H1 (cell line): ENCODE data around the gene SGMS2. TPM values are rescaled to one million over a fixed set of nuclear protein-coding genes. Genes with fewer than 3 reads are reported as not detected.

ENCODE experiments used
- CTCF ChIA-PET: fragments of 300-600 bp; sonication (Branson Sonifier 250); formaldehyde crosslinking; loops from one replicate; lab custom pipeline; 2021; ENCODE audit not compliant: partially characterized antibody; lab: Charles Lee
- POLR2A ChIA-PET: fragments of 300-600 bp; sonication (Branson Sonifier 250); formaldehyde crosslinking; loops from one replicate; lab custom pipeline; 2021; ENCODE audit warnings: inconsistent platforms; ENCODE audit not compliant: partially characterized antibody; lab: Charles Lee
- DNase-seq, 2 experiments: peaks; one replicate each; pipeline versions ENCODE4 v3.0.0 to v3.0.0-alpha.2; 2010 to 2022; ENCODE audit warnings: low spot score in 2 of 2, low read depth in 1 of 2, mixed read lengths in 1 of 2
- FAIRE-seq: peaks from 2 replicates; lab custom pipeline; 2011; peaks lifted over from hg19 to GRCh38; lab: Jason Lieb, UNC
- H2AFZ ChIP-seq: 2 replicates; pipeline ENCODE4 v1.8.1; 2012; ENCODE audit warnings: low read length, inconsistent platforms
- H2AK5ac ChIP-seq: 2 replicates; pipeline ENCODE4 v1.6.1; 2013; ENCODE audit warnings: low read depth, low read length
- H2BK120ac ChIP-seq: replicated peaks from 2 replicates; pipeline ENCODE3; 2013; ENCODE audit warnings: low read depth, low read length, inconsistent platforms
- H2BK12ac ChIP-seq: 2 replicates; pipeline ENCODE4 v1.6.1; 2013; ENCODE audit warnings: low read depth, low read length
- H2BK15ac ChIP-seq: 2 replicates; pipeline ENCODE4 v1.6.1; 2013; ENCODE audit warnings: low read length
- H2BK20ac ChIP-seq: 2 replicates; pipeline ENCODE4 v1.6.1; 2013; ENCODE audit warnings: low read length
- H2BK5ac ChIP-seq: 2 replicates; pipeline ENCODE4 v1.6.1; 2013; ENCODE audit warnings: low read depth, low read length
- H3K14ac ChIP-seq: 2 replicates; pipeline ENCODE4 v1.6.1; 2013; ENCODE audit warnings: inconsistent platforms; ENCODE audit not compliant: insufficient read length
- H3K18ac ChIP-seq: 2 replicates; pipeline ENCODE4 v1.6.1; 2013; ENCODE audit warnings: low read length; ENCODE audit errors: extremely low read depth
- H3K23ac ChIP-seq: 2 replicates; pipeline ENCODE4 v1.6.1; 2013; ENCODE audit warnings: inconsistent platforms; ENCODE audit not compliant: insufficient read length
- H3K23me2 ChIP-seq: 2 replicates; pipeline ENCODE4 v1.6.1; 2013; ENCODE audit warnings: low read depth, low read length
- H3K27ac ChIP-seq: 2 replicates; pipeline ENCODE4 v1.6.1; 2011; ENCODE audit warnings: low read depth, low read length, inconsistent platforms
- H3K27me3 ChIP-seq, 4 experiments: replicated peaks in 1 of 4; 1 replicate in 1 of 4; 2 replicates in 3 of 4; pipeline versions ENCODE4 v1.6.1 to v1.8.1; 2011 to 2013; ENCODE audit warnings: low read length in 3 of 4, mild to moderate bottlenecking in 3 of 4, inconsistent platforms in 2 of 4, mixed read lengths in 2 of 4, moderate library complexity in 1 of 4; ENCODE audit not compliant: control insufficient read depth in 3 of 4, insufficient read depth in 3 of 4; ENCODE audit errors: extremely low read depth in 1 of 4
- H3K36me3 ChIP-seq, 4 experiments: 2 replicates each; pipeline versions ENCODE4 v1.6.1 to v1.8.1; 2011 to 2013; ENCODE audit warnings: mild to moderate bottlenecking in 4 of 4, low read length in 3 of 4, moderate library complexity in 2 of 4, control low read depth in 1 of 4, inconsistent platforms in 1 of 4; ENCODE audit not compliant: insufficient read depth in 4 of 4, control insufficient read depth in 2 of 4
- H3K4ac ChIP-seq: replicated peaks from 2 replicates; pipeline ENCODE3; 2013; ENCODE audit warnings: low read length, low read depth, mixed read lengths, inconsistent platforms; ENCODE audit not compliant: insufficient read length
- H3K4me1 ChIP-seq, 4 experiments: replicated peaks in 1 of 4; 1 replicate in 1 of 4; 2 replicates in 3 of 4; pipeline versions ENCODE4 v1.6.1 to v1.8.1; 2011 to 2013; ENCODE audit warnings: low read length in 3 of 4, inconsistent platforms in 2 of 4, mixed read lengths in 1 of 4; ENCODE audit not compliant: insufficient read depth in 4 of 4, control insufficient read depth in 3 of 4
- H3K4me2 ChIP-seq, 2 experiments: 2 replicates each; pipeline versions ENCODE4 v1.6.1 to v1.8.1; 2011 to 2013; ENCODE audit warnings: low read depth in 2 of 2, low read length in 2 of 2, control low read depth in 1 of 2, inconsistent platforms in 1 of 2, mild to moderate bottlenecking in 1 of 2; ENCODE audit not compliant: insufficient read depth in 1 of 2
- H3K4me3 ChIP-seq, 4 experiments: fragments of 200-600, 300-600 bp in 1 of 4; sonication (generic), shearing (Covaris generic), sonication (Bioruptor Twin) in 1 of 4; 2 replicates each; pipeline versions ENCODE4 v1.5.1 to v1.8.1; 2011 to 2016; ENCODE audit warnings: low read length in 4 of 4, low read depth in 3 of 4, control low read depth in 2 of 4, inconsistent platforms in 2 of 4, mild to moderate bottlenecking in 2 of 4, mixed read lengths in 1 of 4, moderate library complexity in 1 of 4; ENCODE audit not compliant: insufficient read depth in 2 of 4; ENCODE audit errors: extremely low read depth in 1 of 4
- H3K56ac ChIP-seq: replicated peaks from 2 replicates; pipeline ENCODE3; 2013; ENCODE audit warnings: low read depth, mild to moderate bottlenecking, mixed read lengths, low read length, inconsistent platforms; ENCODE audit not compliant: insufficient read length
- H3K79me1 ChIP-seq: 2 replicates; pipeline ENCODE4 v1.6.1; 2013; ENCODE audit warnings: low read depth, low read length, control low read depth
- H3K79me2 ChIP-seq, 2 experiments: 2 replicates each; pipeline versions ENCODE4 v1.6.1 to v1.8.1; 2012 to 2013; ENCODE audit warnings: low read length in 2 of 2, mild to moderate bottlenecking in 2 of 2, inconsistent platforms in 1 of 2; ENCODE audit not compliant: insufficient read depth in 2 of 2, control insufficient read depth in 1 of 2
- H3K9ac ChIP-seq, 4 experiments: replicated peaks in 1 of 4; 1 replicate in 1 of 4; 2 replicates in 3 of 4; pipeline versions ENCODE4 v1.6.1 to v1.8.1; 2011 to 2013; ENCODE audit warnings: low read depth in 3 of 4, low read length in 3 of 4, control low read depth in 2 of 4, mild to moderate bottlenecking in 2 of 4, moderate library complexity in 2 of 4, inconsistent platforms in 1 of 4; ENCODE audit errors: extremely low read depth in 1 of 4
- H3K9me3 ChIP-seq, 2 experiments: 2 replicates each; pipeline versions ENCODE4 v1.6.1 to v1.8.1; 2012 to 2013; ENCODE audit warnings: mild to moderate bottlenecking in 2 of 2, moderate library complexity in 2 of 2, control low read depth in 1 of 2, inconsistent platforms in 1 of 2, low read depth in 1 of 2, low read length in 1 of 2, mixed read lengths in 1 of 2; ENCODE audit not compliant: insufficient read depth in 2 of 2
- H4K20me1 ChIP-seq, 2 experiments: replicated peaks in 1 of 2; 2 replicates each; pipeline versions ENCODE3 to v1.8.1; 2011 to 2013; ENCODE audit warnings: inconsistent platforms in 2 of 2, low read length in 2 of 2, mild to moderate bottlenecking in 1 of 2; ENCODE audit not compliant: insufficient read depth in 2 of 2, control insufficient read depth in 1 of 2
- H4K5ac ChIP-seq: 2 replicates; pipeline ENCODE4 v1.6.1; 2013; ENCODE audit warnings: low read length, low read depth, mixed read lengths, inconsistent platforms; ENCODE audit not compliant: insufficient read length
- H4K8ac ChIP-seq: 2 replicates; pipeline ENCODE4 v1.8.0; 2013; ENCODE audit warnings: mild to moderate bottlenecking, moderate library complexity, low read length, inconsistent platforms; ENCODE audit not compliant: insufficient read depth; ENCODE audit errors: extremely low read depth
- H4K91ac ChIP-seq: replicated peaks from 2 replicates; pipeline ENCODE3; 2013; ENCODE audit warnings: low read length, mixed read lengths, inconsistent platforms; ENCODE audit not compliant: insufficient read length
- ASH2L ChIP-seq: fragments of 200-600, 300-600 bp; sonication (generic); IDR thresholded peaks from one replicate; pipeline ENCODE4 v1.7.1; 2017; ENCODE audit warnings: low read length
- JUND ChIP-seq: IDR thresholded peaks from 2 replicates; pipeline ENCODE4 v1.6.1; 2011; ENCODE audit warnings: mild to moderate bottlenecking, improper control_type of control experiment, low read length
- PHF8 ChIP-seq: fragments of 200-600 bp; sonication (generic); conservative IDR thresholded peaks from 2 replicates; pipeline ENCODE4 v1.7.1; 2012; ENCODE audit warnings: low read depth, mild to moderate bottlenecking, inconsistent platforms, low read length, moderate library complexity
- POLR2A ChIP-seq, 2 experiments: IDR thresholded peaks; 1 replicate in 1 of 2; 2 replicates in 1 of 2; pipeline ENCODE4 v1.6.1; 2011; ENCODE audit warnings: low read depth in 2 of 2, low read length in 2 of 2, mild to moderate bottlenecking in 2 of 2; ENCODE audit errors: control extremely low read depth in 1 of 2
- POU5F1 ChIP-seq: IDR thresholded peaks from 2 replicates; pipeline ENCODE4 v1.6.1; 2011; ENCODE audit warnings: low read depth, mild to moderate bottlenecking, low read length, moderate library complexity
- RBBP5 ChIP-seq: IDR thresholded peaks from 2 replicates; pipeline ENCODE4 v1.7.1; 2012; ENCODE audit warnings: low read depth, mild to moderate bottlenecking, inconsistent platforms, low read length, moderate library complexity, borderline replicate concordance
- SP1 ChIP-seq: IDR thresholded peaks from 2 replicates; pipeline ENCODE4 v1.6.1; 2011; ENCODE audit warnings: low read depth, low read length
- SP2 ChIP-seq: IDR thresholded peaks from 2 replicates; pipeline ENCODE4 v1.6.1; 2012; ENCODE audit warnings: mild to moderate bottlenecking, low read length, inconsistent platforms
- SP4 ChIP-seq: IDR thresholded peaks from 2 replicates; pipeline ENCODE4 v1.6.1; 2012; ENCODE audit warnings: low read length, inconsistent platforms
- WGBS, 2 experiments: shearing (Covaris generic) in 1 of 2; methylation state at CpG; one replicate each; pipeline versions ENCODE4 v1.1.6 to v1.1.7; 2013 to 2015; ENCODE audit warnings: low lambda C conversion rate in 2 of 2, mixed read lengths in 2 of 2, inconsistent platforms in 1 of 2, low coverage in 1 of 2, missing lambda C conversion rate in 1 of 2; ENCODE audit not compliant: insufficient replicate concordance in 2 of 2, insufficient coverage in 1 of 2, insufficient read length in 1 of 2; ENCODE audit errors: extremely low coverage in 1 of 2, missing lambda C conversion rate in 1 of 2; 5-methylcytosine and 5-hydroxymethylcytosine counted together
- polyA plus RNA-seq, 7 experiments: library from polyadenylated mRNA; depleted of rRNA in 3 of 7; stranded (reverse) in 5 of 7; unstranded in 2 of 7; fragments of >200 nt in 5 of 7; fragments of 200-250 nt in 2 of 7; gene quantifications; 1 replicate in 5 of 7; 2 replicates in 1 of 7; 4 replicates in 1 of 7; pipeline versions ENCODE4 v1.2.1 to v1.2.3, GENCODE V29; 2011 to 2013; ENCODE audit warnings: missing spikeins in 2 of 7, mixed read lengths in 2 of 7
- total RNA-seq: library from RNA; stranded (reverse); fragmentation: NEBNext Ultra II Directional; extraction: Animal tissue kit (Norgen Biotek cat#: 25700); gene quantifications from 2 replicates; pipeline ENCODE4 v1.2.1, GENCODE V29; 2021
- TF ChIP-seq, protein P1 (sequence below): IDR thresholded peaks from 2 replicates; pipeline ENCODE4 v1.6.1; 2011; ENCODE audit warnings: low read depth, mild to moderate bottlenecking, low read length; ENCODE audit not compliant: insufficient read depth
- TF ChIP-seq, protein P2 (sequence below), 3 experiments: IDR thresholded peaks; 1 replicate in 2 of 3; 2 replicates in 1 of 3; pipeline versions ENCODE4 v1.5.1 to v1.6.1; 2011; ENCODE audit warnings: low read length in 3 of 3, mild to moderate bottlenecking in 3 of 3, inconsistent platforms in 2 of 3, low read depth in 1 of 3, moderate library complexity in 1 of 3; ENCODE audit not compliant: insufficient read depth in 1 of 3; ENCODE audit errors: control extremely low read depth in 1 of 3

SGMS2 gene
- total and polyA plus RNA-seq, 2 of the 8 experiments (the other 6 are each of a cell fraction or from before 2014, with no cell fraction given): 0.04 to 1.3 TPM

DNA sequence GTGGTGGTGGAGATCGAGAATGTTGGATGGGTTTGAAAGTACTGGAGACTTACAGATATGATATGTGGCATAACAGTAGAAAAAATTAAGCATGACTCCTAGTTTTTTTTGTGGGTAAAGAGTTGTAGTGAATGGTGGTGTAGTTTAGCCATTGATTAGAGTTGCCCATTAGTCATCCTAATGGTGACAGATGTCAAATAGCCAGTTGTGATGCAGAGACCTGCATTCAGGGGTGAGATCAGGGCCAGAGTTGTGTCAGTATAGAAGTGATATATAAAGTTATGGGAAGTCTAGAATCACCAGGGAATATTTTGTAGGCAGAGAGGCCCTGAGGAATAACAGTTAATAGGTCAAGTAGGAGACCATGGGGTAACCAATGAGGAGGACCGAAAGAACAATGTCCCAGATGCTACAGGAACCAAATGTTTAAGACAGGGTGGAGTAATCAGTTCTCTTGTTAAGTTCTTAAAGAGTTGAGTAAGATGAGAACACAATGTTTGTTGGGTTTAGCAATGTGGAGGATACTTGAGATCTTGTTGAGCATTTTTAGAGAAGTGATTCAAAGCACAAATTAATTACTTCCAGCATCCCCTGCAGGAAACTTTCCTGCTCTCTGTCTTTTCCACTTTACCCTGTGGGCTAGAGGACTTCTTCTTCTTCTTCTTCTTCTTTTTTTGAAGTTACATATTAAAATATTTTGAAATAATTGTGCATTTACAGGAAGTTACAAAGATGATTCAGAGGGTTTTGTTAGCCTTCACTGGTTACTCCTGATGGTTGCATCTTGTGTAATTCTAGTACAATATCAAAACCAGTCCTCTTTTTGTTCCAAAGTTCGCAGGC lies 13.3 kb downstream of the SGMS2 start:
- Histone ChIP-seq H3K14ac (no peak overlapping the region), H3K4ac (no peak overlapping the region), H4K5ac (no peak overlapping the region), H2AFZ (no peak overlapping the region), H2BK20ac (no peak overlapping the region), H2BK12ac (no peak overlapping the region), H2BK5ac (no peak overlapping the region), H4K91ac (no peak overlapping the region), H3K27me3 (no peaks in the 10 kb centered on the region), H3K4me1 (no peaks in the 10 kb centered on the region), H3K18ac (no peak overlapping the region), H3K79me1 (no peaks in the 10 kb centered on the region), H3K9me3 (no peaks in the 10 kb centered on the region), H3K79me2 (no peaks in the 10 kb centered on the region), H3K36me3 (no peaks in the 10 kb centered on the region), H3K9ac (no peak overlapping the region), H3K27ac (no peak overlapping the region), H4K20me1 (no peaks in the 10 kb centered on the region), H2AK5ac (no peak overlapping the region), H2BK120ac (no peak overlapping the region), H2BK15ac (no peak overlapping the region), H3K56ac (no peak overlapping the region), H3K23me2 (no peaks in the 10 kb centered on the region), H3K4me2 (no peak overlapping the region), H4K8ac (no peak overlapping the region), H3K4me3 (no peak overlapping the region), H3K23ac (no peak overlapping the region)
- no peak for DNase-seq
- ChIA-PET CTCF (no interaction called here), POLR2A (no interaction called here)
- 94% methylated on average over 3 of the region's 3 CpGs; no CpG with 5 or more reads in 1 of the 2 experiments for WGBS, 2 experiments
- no peak for FAIRE-seq
- no peak for TF ChIP-seq POU5F1
- no peak for TF ChIP-seq ASH2L
- TF ChIP-seq SP1: no peak
- no peak for TF ChIP-seq SP4
- TF ChIP-seq RBBP5: no peak
- TF ChIP-seq JUND: no peak
- TF ChIP-seq, protein P1, sequence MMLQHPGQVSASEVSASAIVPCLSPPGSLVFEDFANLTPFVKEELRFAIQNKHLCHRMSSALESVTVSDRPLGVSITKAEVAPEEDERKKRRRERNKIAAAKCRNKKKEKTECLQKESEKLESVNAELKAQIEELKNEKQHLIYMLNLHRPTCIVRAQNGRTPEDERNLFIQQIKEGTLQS: no peak
- no peak for TF ChIP-seq SP2
- TF ChIP-seq, protein P2, sequence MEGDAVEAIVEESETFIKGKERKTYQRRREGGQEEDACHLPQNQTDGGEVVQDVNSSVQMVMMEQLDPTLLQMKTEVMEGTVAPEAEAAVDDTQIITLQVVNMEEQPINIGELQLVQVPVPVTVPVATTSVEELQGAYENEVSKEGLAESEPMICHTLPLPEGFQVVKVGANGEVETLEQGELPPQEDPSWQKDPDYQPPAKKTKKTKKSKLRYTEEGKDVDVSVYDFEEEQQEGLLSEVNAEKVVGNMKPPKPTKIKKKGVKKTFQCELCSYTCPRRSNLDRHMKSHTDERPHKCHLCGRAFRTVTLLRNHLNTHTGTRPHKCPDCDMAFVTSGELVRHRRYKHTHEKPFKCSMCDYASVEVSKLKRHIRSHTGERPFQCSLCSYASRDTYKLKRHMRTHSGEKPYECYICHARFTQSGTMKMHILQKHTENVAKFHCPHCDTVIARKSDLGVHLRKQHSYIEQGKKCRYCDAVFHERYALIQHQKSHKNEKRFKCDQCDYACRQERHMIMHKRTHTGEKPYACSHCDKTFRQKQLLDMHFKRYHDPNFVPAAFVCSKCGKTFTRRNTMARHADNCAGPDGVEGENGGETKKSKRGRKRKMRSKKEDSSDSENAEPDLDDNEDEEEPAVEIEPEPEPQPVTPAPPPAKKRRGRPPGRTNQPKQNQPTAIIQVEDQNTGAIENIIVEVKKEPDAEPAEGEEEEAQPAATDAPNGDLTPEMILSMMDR (IDR thresholded peaks at IDR 0.05; ENCODE audit: control extremely low read depth in 1 of 3, insufficient read depth in 1 of 3, low read depth in 1 of 3, low read length in 3 of 3): no peak
- no peak for TF ChIP-seq POLR2A (IDR thresholded peaks at IDR 0.05; ENCODE audit: control extremely low read depth in 1 of 2, low read depth in 2 of 2, low read length in 2 of 2)
- TF ChIP-seq PHF8: no peak
